ENCODE results near the gene MTIF2.

DNA sequence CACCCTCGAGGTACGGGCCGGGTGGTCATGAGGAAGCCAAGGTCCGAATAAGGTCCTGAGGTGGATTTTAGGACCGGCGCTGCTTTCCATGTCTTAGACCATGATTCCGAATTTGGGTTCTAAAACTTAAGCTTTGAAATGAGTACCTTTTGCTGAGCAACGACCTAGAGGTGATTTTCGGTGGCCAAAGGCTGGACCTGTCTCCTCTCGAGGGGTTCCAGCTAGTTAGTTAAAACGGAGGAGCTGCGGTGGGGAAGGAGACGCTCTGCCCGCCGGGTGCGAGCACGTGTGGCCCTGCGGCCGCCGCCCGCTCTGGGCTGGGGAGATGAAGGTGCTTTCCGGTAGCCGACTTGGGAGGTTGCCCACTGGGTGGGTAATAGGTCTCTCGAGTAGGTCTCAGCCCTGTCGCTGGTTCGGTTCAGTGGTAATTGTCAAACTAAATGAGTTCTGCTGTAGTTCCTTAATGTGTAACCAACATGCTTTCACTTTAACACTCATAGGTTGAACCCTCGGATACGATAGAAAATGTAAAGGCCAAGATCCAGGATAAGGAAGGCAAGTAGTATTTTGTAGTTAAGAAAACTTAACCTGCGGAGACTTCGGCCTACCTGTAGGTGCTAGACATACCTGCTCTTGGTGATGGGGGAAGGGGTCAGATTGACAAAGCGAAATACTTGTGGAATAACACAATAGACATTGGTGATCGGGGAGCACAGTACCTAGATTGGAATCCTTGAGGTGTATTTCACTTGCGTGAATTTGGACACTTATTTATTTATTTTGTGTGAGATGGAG is 36.0 kb downstream of the MTIF2 start:
- TF ChIP-seq, protein P1, sequence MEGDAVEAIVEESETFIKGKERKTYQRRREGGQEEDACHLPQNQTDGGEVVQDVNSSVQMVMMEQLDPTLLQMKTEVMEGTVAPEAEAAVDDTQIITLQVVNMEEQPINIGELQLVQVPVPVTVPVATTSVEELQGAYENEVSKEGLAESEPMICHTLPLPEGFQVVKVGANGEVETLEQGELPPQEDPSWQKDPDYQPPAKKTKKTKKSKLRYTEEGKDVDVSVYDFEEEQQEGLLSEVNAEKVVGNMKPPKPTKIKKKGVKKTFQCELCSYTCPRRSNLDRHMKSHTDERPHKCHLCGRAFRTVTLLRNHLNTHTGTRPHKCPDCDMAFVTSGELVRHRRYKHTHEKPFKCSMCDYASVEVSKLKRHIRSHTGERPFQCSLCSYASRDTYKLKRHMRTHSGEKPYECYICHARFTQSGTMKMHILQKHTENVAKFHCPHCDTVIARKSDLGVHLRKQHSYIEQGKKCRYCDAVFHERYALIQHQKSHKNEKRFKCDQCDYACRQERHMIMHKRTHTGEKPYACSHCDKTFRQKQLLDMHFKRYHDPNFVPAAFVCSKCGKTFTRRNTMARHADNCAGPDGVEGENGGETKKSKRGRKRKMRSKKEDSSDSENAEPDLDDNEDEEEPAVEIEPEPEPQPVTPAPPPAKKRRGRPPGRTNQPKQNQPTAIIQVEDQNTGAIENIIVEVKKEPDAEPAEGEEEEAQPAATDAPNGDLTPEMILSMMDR (IDR thresholded peaks at IDR 0.05): no peak
- TF ChIP-seq POLR2A (IDR thresholded peaks at IDR 0.05): no peak

Measured in transverse colon (tissue), 3 donors.